HG02884 (cell line): ENCODE results near the gene TUT1.
A peak's percentile ranks its signal among the peaks of the same experiment; 100 is the strongest.
"Not testable (repeated sequence)": the region's sequence is repeated elsewhere in the genome, so short reads cannot be mapped to it uniquely, and the experiment has no call there.

Source experiments
- ATAC-seq: cut with Tn5 transposase; IDR thresholded peaks from one replicate; pipeline ENCODE4 v1.9.1; 2021; ENCODE audit warnings: mild to moderate bottlenecking, moderate library complexity; ENCODE audit not compliant: unreplicated experiment

TUT1 gene

GRCh38 chr11:62556875-62557631, 34.3 kb downstream of the TUT1 start:
- ATAC-seq = peak; percentile 17

- peak; percentile 30 for ATAC-seq
Observed at GRCh38 chr11:62556108-62556874, 35.0 kb downstream of the TUT1 start.

GRCh38 chr11:62555464-62556107, 35.7 kb downstream of the TUT1 start:
- ATAC-seq = no peak

GRCh38 chr11:62554387-62555167, 36.7 kb downstream of the TUT1 start:
- no peak for ATAC-seq

GRCh38 chr11:62553839-62554361, 37.4 kb downstream of the TUT1 start:
- no peak for ATAC-seq

- no peak for ATAC-seq
Observed at GRCh38 chr11:62553080-62553838, 38.1 kb downstream of the TUT1 start.

- ATAC-seq = no peak
Observed at GRCh38 chr11:62552485-62553079, 38.7 kb downstream of the TUT1 start.

- ATAC-seq = not testable (repeated sequence)
Observed at GRCh38 chr11:62550478-62550877, 40.8 kb downstream of the TUT1 start.

GRCh38 chr11:62548545-62549335, 42.6 kb downstream of the TUT1 start:
- no peak for ATAC-seq

- ATAC-seq = no peak
Observed at GRCh38 chr11:62547691-62548281, 43.5 kb downstream of the TUT1 start.

GRCh38 chr11:62546929-62547625, 44.2 kb downstream of the TUT1 start:
- no peak for ATAC-seq

- ATAC-seq = no peak
Observed at GRCh38 chr11:62546244-62546928, 44.9 kb downstream of the TUT1 start, which contains the start of gene AHNAK. AHNAK (minus strand) TSS chr11:62546806; CDS start chr11:62536098, 10,708 bp downstream.

- ATAC-seq = no peak
Observed at GRCh38 chr11:62545437-62546243, 45.7 kb downstream of the TUT1 start.

GRCh38 chr11:62544581-62545436, 46.5 kb downstream of the TUT1 start:
- ATAC-seq = no peak

- ATAC-seq = no peak
Observed at GRCh38 chr11:62543680-62544444, 47.5 kb downstream of the TUT1 start.
